ENCODE results near the gene MIA3. TPM values are rescaled to one million over a fixed set of nuclear protein-coding genes. Genes with fewer than 3 reads are reported as not detected.

MIA3 gene
- total RNA-seq, 1 donor from 2014 or later = 46.3 TPM

DNA sequence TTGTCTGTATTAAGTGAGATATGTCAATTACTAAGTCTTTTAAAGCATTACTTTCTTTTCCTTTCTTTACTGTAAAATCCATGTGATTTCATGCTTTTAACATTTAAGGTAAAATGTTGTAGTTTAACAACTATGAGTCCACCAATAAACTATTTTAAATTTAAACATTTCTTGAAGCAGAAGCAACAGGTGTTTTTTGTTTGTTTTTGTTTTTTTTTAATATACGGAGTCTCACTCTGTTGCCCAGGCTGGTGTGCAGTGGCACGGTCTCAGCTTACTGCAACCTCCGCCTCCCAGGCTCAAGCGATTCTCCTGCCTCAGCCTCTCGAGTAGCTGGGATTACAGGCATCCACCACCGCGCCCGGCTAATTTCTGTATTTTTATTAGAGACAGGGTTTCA is 78.8 kb downstream of the MIA3 start:
- H3K4me1 Mint-ChIP-seq = no peaks in the 10 kb centered on the region
- H3K27me3 Mint-ChIP-seq (ENCODE audit: insufficient read depth, low read depth) = no peaks in the 10 kb centered on the region
- no peak overlapping the region for H3K27ac ChIP-seq
- H3K36me3 Mint-ChIP-seq = peaks cover 9% of the 10 kb centered on the region
- peaks cover 23% of the 10 kb centered on the region for H3K79me2 ChIP-seq (ENCODE audit: low read depth)
- H3K4me1 ChIP-seq = no peaks in the 10 kb centered on the region
- no peak overlapping the region for H3K27ac Mint-ChIP-seq
- no peak overlapping the region for H3K4me2 ChIP-seq
- no peaks in the 10 kb centered on the region for H3K27me3 ChIP-seq
- DNase-seq (ENCODE audit: low spot score) = no peak
- no peak overlapping the region for H3K9ac ChIP-seq
- no peaks in the 10 kb centered on the region for H3K9me3 Mint-ChIP-seq
- TF ChIP-seq EZH2phosphoT487 (IDR thresholded peaks at IDR 0.05) (no peak), CTCF (IDR thresholded peaks at IDR 0.05) (no peak), EZH2 (IDR thresholded peaks at IDR 0.05) (no peak)
- peaks cover 27% of the 10 kb centered on the region for H3K36me3 ChIP-seq
- H3K4me3 Mint-ChIP-seq = no peak overlapping the region
- no peaks in the 10 kb centered on the region for H3K9me3 ChIP-seq (ENCODE audit: low read depth)
- H4K20me1 ChIP-seq (ENCODE audit: low read depth) = no peaks in the 10 kb centered on the region
- no peaks in the 10 kb centered on the region for H3F3A ChIP-seq (ENCODE audit: low read depth)
- H2AFZ ChIP-seq (replicated peaks) = no peak overlapping the region
- no peak overlapping the region for H3K4me3 ChIP-seq

DNA sequence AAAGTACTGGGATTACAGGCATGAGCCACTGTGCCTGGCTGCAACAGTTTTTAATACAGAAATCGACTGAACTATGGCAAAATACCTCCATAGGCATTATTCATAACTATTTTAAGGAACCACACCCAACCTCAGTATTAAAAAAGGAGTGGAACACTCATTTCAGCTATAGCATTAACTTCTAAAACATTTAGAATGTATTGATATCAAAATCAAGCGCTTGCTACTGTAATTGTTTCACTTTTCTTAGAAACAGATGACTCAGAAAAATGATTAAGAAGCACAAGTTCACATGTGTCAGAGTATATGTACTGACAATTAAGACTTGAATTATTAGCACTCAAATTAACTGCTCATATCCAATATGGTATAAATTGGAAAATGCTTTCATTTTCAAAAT is 79.3 kb downstream of the MIA3 start:
- Mint-ChIP-seq H3K4me3 (no peak overlapping the region), H3K9me3 (no peaks in the 10 kb centered on the region)
- peaks cover 23% of the 10 kb centered on the region for H3K79me2 ChIP-seq (ENCODE audit: low read depth)

DNA sequence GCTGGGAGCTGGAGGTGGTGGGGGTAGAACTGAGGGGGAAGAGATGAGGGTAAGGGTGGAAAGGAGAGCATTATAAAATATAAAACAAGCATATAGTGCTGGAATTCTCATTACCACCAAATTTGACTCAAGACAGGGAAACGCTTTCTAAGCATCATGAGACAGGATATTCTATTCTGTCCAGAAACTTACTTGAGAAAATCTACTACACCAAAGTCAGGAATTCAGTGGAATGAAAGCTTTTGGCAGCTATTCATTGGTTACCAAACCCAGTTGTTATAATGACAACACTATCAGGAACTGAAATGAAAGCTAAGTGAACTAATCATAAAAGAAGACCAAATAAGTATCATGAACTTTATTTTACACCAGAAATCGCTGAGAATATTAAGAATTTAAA is 79.9 kb downstream of the MIA3 start:
- H3K79me2 ChIP-seq (ENCODE audit: low read depth) = peaks cover 23% of the 10 kb centered on the region
- no peaks in the 10 kb centered on the region for H3F3A ChIP-seq (ENCODE audit: low read depth)
- H3K27ac Mint-ChIP-seq = no peak overlapping the region
- H3K4me3 ChIP-seq = no peak overlapping the region
- no peaks in the 10 kb centered on the region for H3K4me1 Mint-ChIP-seq
- TF ChIP-seq EZH2phosphoT487 (IDR thresholded peaks at IDR 0.05) (no peak), EZH2 (IDR thresholded peaks at IDR 0.05) (no peak), CTCF (IDR thresholded peaks at IDR 0.05) (no peak)
- H3K4me3 Mint-ChIP-seq = no peak overlapping the region
- DNase-seq (ENCODE audit: low spot score) = no peak
- no peak overlapping the region for H3K4me2 ChIP-seq
- H3K36me3 Mint-ChIP-seq = peaks cover 18% of the 10 kb centered on the region
- no peak overlapping the region for H3K9ac ChIP-seq
- no peak overlapping the region for H3K27ac ChIP-seq
- no peaks in the 10 kb centered on the region for H3K27me3 ChIP-seq
- H3K9me3 Mint-ChIP-seq = no peaks in the 10 kb centered on the region
- no peaks in the 10 kb centered on the region for H3K9me3 ChIP-seq (ENCODE audit: low read depth)
- no peaks in the 10 kb centered on the region for H4K20me1 ChIP-seq (ENCODE audit: low read depth)
- H3K27me3 Mint-ChIP-seq (ENCODE audit: insufficient read depth, low read depth) = no peaks in the 10 kb centered on the region
- H3K36me3 ChIP-seq = peaks cover 33% of the 10 kb centered on the region
- no peak overlapping the region for H2AFZ ChIP-seq (replicated peaks)
- H3K4me1 ChIP-seq = no peaks in the 10 kb centered on the region

More for the DNA sequence above, 79.3 kb downstream of the MIA3 start:
- H3K27ac ChIP-seq = no peak overlapping the region
- no peaks in the 10 kb centered on the region for H3K9me3 ChIP-seq (ENCODE audit: low read depth)
- no peaks in the 10 kb centered on the region for H3K4me1 Mint-ChIP-seq
- peaks cover 12% of the 10 kb centered on the region for H3K36me3 Mint-ChIP-seq
- peaks cover 29% of the 10 kb centered on the region for H3K36me3 ChIP-seq
- no peaks in the 10 kb centered on the region for H4K20me1 ChIP-seq (ENCODE audit: low read depth)
- H3K4me2 ChIP-seq = no peak overlapping the region
- no peak for DNase-seq (ENCODE audit: low spot score)
- H3K4me1 ChIP-seq = no peaks in the 10 kb centered on the region
- H3K9ac ChIP-seq = no peak overlapping the region
- no peaks in the 10 kb centered on the region for H3F3A ChIP-seq (ENCODE audit: low read depth)
- H3K4me3 ChIP-seq = no peak overlapping the region
- TF ChIP-seq EZH2 (IDR thresholded peaks at IDR 0.05) = no peak
- TF ChIP-seq CTCF (IDR thresholded peaks at IDR 0.05) = no peak
- no peak for TF ChIP-seq EZH2phosphoT487 (IDR thresholded peaks at IDR 0.05)
- H2AFZ ChIP-seq (replicated peaks) = no peak overlapping the region
- H3K27ac Mint-ChIP-seq = no peak overlapping the region
- H3K27me3 ChIP-seq = no peaks in the 10 kb centered on the region
- H3K27me3 Mint-ChIP-seq (ENCODE audit: insufficient read depth, low read depth) = no peaks in the 10 kb centered on the region
